GM10248 (cell line): Measurements from ENCODE around the gene GPATCH4.

Experiments
- CTCF ChIA-PET: fragments of 300-600 bp; sonication (Branson Sonifier 250); formaldehyde crosslinking; extraction: SDS; loops from one replicate; lab custom pipeline; 2021; ENCODE audit warnings: antibody characterized with exemption; lab: Yijun Ruan, JAX
- POLR2A ChIA-PET: fragments of 350-650 bp; sonication (Branson Sonifier 250); formaldehyde crosslinking; extraction: SDS; loops from one replicate; lab custom pipeline; 2020; ENCODE audit warnings: antibody characterized with exemption; lab: Yijun Ruan, JAX
- DNase-seq: peaks from one replicate; pipeline ENCODE4 v3.0.0; 2012; ENCODE audit errors: extremely low spot score
- CTCF ChIP-seq: IDR thresholded peaks from 2 replicates; pipeline ENCODE4 v1.5.1; 2012; ENCODE audit warnings: mild to moderate bottlenecking, low read depth; ENCODE audit errors: extremely low read depth, missing control alignments, control extremely low read depth

GPATCH4 gene

DNA sequence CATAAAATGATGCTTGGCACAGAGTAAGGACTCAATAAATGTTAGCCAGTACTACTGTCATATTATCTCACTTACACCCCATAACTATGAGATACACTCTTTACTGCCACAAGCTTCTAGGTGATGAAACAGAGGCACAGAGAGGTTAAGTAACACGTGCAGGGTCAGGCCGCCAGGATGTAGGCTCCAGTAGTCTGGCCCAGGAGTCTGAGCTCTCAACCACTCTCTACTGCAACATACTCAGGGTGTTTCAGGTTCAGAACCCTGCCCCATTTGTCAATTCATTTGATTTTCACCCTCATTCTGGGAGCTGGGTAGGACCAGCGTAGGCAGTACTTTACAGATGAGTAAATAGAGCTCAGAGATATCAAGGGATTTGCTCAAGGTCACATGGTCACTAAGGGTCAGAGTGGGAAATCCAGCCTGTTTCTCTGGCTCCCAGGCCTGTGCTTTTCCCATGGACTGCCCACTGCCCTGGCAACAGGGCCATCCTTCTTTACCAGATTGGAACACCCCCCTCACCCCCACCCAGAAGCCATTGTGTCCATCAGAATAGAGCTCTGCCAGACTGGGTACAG is 50.1 kb downstream of the GPATCH4 start:
- CTCF ChIA-PET, result interaction anchor here (0.7 to 2.3 kb wide), 9 partner anchors 14 to 308 kb away, joined by 3 to 6 read pairs (median 4); partner anchors contain the start of gene CRABP2
- no peak for TF ChIP-seq CTCF
- POLR2A ChIA-PET, result no interaction called here
- no peak for DNase-seq

- TF ChIP-seq CTCF, result no peak
- no peak for DNase-seq
- CTCF ChIA-PET, result interaction anchor here (0.8 to 1.8 kb wide), 7 partner anchors 15 to 309 kb away, joined by 3 to 4 read pairs (median 3); partner anchors contain the start of gene CRABP2
- POLR2A ChIA-PET, result no interaction called here
These were observed 50.9 kb downstream of the GPATCH4 start for GRCh38 chr1:156550346-156550745.

DNA sequence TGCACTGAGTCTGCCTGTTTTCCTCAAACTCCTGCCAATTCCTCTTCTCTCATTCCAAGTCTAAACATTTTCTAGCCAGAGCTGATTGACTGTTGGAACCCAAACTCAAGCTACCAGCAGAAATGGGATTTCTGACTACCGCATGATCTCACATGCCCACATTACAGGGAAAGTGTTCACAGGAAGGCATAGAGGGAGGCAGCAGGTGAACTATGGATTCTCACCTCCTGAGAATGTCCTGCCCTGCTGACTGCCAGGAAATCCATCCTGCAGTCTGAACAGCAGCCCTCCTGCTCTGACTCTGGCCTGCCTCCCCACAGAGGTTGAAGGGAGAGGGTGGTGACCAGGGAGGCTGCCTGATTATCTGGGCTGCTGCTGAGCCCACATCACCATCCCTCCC is 51.4 kb downstream of the GPATCH4 start:
- POLR2A ChIA-PET, result no interaction called here
- no peak for TF ChIP-seq CTCF
- CTCF ChIA-PET, result interaction anchor here (1.0 to 1.8 kb wide), 4 partner anchors 15 to 24 kb away, joined by 3 to 4 read pairs (median 3); no protein-coding TSS in a partner anchor
- DNase-seq, result no peak

GRCh38 chr1:156549390-156549789 is 51.9 kb downstream of the GPATCH4 start:
- POLR2A ChIA-PET, result no interaction called here
- CTCF ChIA-PET, result interaction anchor here (1.4 kb wide), 1 partner anchor 23 kb away, joined by 3 read pairs; no protein-coding TSS in a partner anchor
- TF ChIP-seq CTCF, result no peak

DNA sequence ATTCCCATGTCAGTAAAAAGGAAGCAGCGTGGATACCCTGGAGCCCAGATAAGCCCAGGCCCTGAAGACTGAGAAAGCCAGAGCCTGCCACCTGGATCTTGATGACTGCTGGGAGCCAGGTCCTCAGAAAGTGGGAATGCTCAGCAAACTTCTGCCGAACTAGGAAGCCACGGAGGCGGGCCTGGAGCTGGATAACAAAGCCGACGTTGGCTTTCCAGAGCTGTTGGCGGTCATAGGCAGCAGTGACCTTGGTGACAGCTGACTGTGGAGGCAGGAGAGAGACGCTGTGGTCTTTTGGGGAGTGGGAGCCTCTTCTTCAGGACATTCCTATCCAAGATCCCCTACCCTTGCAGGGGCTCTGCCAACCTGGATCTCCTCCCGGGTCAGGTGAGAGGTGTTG is 53.3 kb downstream of the GPATCH4 start:
- TF ChIP-seq CTCF, result no peak
- ChIA-PET CTCF (interaction anchor here (1.0 kb wide), 1 partner anchor 24 kb away, joined by 3 read pairs; no protein-coding TSS in a partner anchor), POLR2A (no interaction called here)

More at GRCh38 chr1:156549390-156549789, 51.9 kb downstream of the GPATCH4 start:
- DNase-seq, result no peak

DNA sequence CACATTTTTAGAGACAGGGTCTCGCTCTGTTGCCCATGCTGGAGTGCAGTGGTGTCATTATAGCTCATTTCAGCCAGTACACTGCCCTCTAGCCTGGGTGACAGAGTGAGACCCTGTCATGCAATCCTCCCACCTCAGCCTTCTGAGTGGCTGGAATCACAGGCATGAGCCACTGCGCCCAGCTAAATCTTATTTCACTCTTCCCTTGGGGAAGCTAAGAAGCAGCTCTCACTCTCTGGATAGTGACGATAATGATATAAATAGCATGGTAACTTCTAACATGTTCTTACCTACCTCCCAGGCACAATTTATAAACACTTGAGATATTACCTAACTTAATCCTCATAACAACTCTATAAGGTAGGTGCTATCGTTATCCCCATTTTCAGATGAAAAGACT is 53.8 kb downstream of the GPATCH4 start:
- DNase-seq, result no peak
- ChIA-PET POLR2A (no interaction called here), CTCF (interaction anchor here (1.0 kb wide), 1 partner anchor 23 kb away, joined by 3 read pairs; no protein-coding TSS in a partner anchor)
- no peak for TF ChIP-seq CTCF

More for the DNA sequence above, 53.3 kb downstream of the GPATCH4 start:
- no peak for DNase-seq
